HEK293 (cell line): Measurements from ENCODE around the gene IGSF21.

Experiments
- CTCF ChIA-PET: fragments of 350-600 bp; formaldehyde crosslinking; extraction: SDS; loops from one replicate; lab custom pipeline; 2021; ENCODE audit warnings: antibody characterized with exemption; lab: Yijun Ruan, JAX
- POLR2A ChIA-PET: fragments of 300-600 bp; formaldehyde crosslinking; extraction: SDS; loops from one replicate; lab custom pipeline; 2020; ENCODE audit warnings: antibody characterized with exemption, inconsistent platforms; lab: Yijun Ruan, JAX
- H3K27ac ChIP-seq: fragments of 200-500 bp; sonication (Bioruptor generic); 2 replicates; pipeline ENCODE4 v1.5.1; 2014; ENCODE audit warnings: low read depth, low read length, control low read depth, inconsistent platforms; ENCODE audit errors: extremely low read depth
- H3K36me3 ChIP-seq, 2 experiments: fragments of 200-500 bp in 1 of 2; sonication (Bioruptor generic) in 1 of 2; 1 replicate in 1 of 2; 2 replicates in 1 of 2; pipeline ENCODE4 v1.5.1; 2014 to 2017; ENCODE audit warnings: inconsistent platforms in 2 of 2, low read length in 2 of 2; ENCODE audit not compliant: control insufficient read depth in 2 of 2, insufficient read depth in 1 of 2
- H3K4me1 ChIP-seq: fragments of 200-500 bp; sonication (Bioruptor generic); 2 replicates; pipeline ENCODE4 v1.5.1; 2014; ENCODE audit warnings: mild to moderate bottlenecking, low read length, inconsistent platforms; ENCODE audit not compliant: control insufficient read depth, insufficient read depth
- H3K4me3 ChIP-seq: 2 replicates; pipeline ENCODE4 v1.5.1; 2011; ENCODE audit warnings: low read depth, mild to moderate bottlenecking, control low read depth, low read length, moderate library complexity
- H3K9me3 ChIP-seq: fragments of 200-500 bp; sonication (Bioruptor generic); 2 replicates; pipeline ENCODE4 v1.5.1; 2014; ENCODE audit warnings: low read depth, low read length, inconsistent platforms; ENCODE audit not compliant: control insufficient read depth, insufficient read depth
- KLF10 ChIP-seq: fragments of 450-650 bp; IDR thresholded peaks from 2 replicates; pipeline ENCODE4 v1.5.1; 2018; ENCODE audit warnings: missing biosample characterization, mild to moderate bottlenecking, missing genetic modification characterization
- SCRT2 ChIP-seq: fragments of 450-650 bp; formaldehyde crosslinking; IDR thresholded peaks from 2 replicates; pipeline ENCODE4 v1.5.1; 2016; ENCODE audit warnings: missing biosample characterization, missing genetic modification characterization
- SP3 ChIP-seq: fragments of 450-650 bp; formaldehyde crosslinking; IDR thresholded peaks from 2 replicates; pipeline ENCODE4 v1.5.1; 2016; ENCODE audit warnings: missing biosample characterization, missing genetic modification characterization
- ZBTB21 ChIP-seq: fragments of 450-650 bp; formaldehyde crosslinking; IDR thresholded peaks from 2 replicates; pipeline ENCODE4 v1.5.1; 2017; ENCODE audit warnings: missing biosample characterization, missing genetic modification characterization
- ZFP3 ChIP-seq: fragments of 450-650 bp; formaldehyde crosslinking; IDR thresholded peaks from 2 replicates; pipeline ENCODE4 v1.5.1; 2016; ENCODE audit warnings: low read depth, missing biosample characterization, missing genetic modification characterization
- ZIC2 ChIP-seq: fragments of 450-650 bp; formaldehyde crosslinking; IDR thresholded peaks from 2 replicates; pipeline ENCODE4 v1.5.1; 2016; ENCODE audit warnings: missing biosample characterization, missing genetic modification characterization
- ZNF114 ChIP-seq: fragments of 450-650 bp; formaldehyde crosslinking; IDR thresholded peaks from 2 replicates; pipeline ENCODE4 v1.5.0; 2017; ENCODE audit warnings: missing biosample characterization, missing genetic modification characterization
- ZNF18 ChIP-seq: fragments of 450-650 bp; formaldehyde crosslinking; IDR thresholded peaks from 2 replicates; pipeline ENCODE4 v1.5.1; 2016; ENCODE audit warnings: missing biosample characterization, missing genetic modification characterization
- ZNF184 ChIP-seq: fragments of 450-650 bp; IDR thresholded peaks from 2 replicates; pipeline ENCODE4 v1.5.1; 2018; ENCODE audit warnings: missing biosample characterization, mild to moderate bottlenecking, missing genetic modification characterization
- ZNF214 ChIP-seq: fragments of 450-650 bp; formaldehyde crosslinking; IDR thresholded peaks from 2 replicates; pipeline ENCODE4 v1.5.1; 2017; ENCODE audit warnings: missing biosample characterization, mild to moderate bottlenecking, missing genetic modification characterization, borderline replicate concordance
- ZNF354C ChIP-seq: fragments of 450-650 bp; formaldehyde crosslinking; IDR thresholded peaks from 2 replicates; pipeline ENCODE4 v1.5.1; 2016; ENCODE audit warnings: missing biosample characterization, missing genetic modification characterization, low read depth, borderline replicate concordance
- ZNF433 ChIP-seq: fragments of 450-650 bp; formaldehyde crosslinking; IDR thresholded peaks from 2 replicates; pipeline ENCODE4 v1.5.1; 2016; ENCODE audit warnings: missing biosample characterization, missing genetic modification characterization, low read depth
- ZNF600 ChIP-seq: fragments of 450-650 bp; formaldehyde crosslinking; IDR thresholded peaks from 2 replicates; pipeline ENCODE4 v1.5.1; 2016; ENCODE audit warnings: missing biosample characterization, missing genetic modification characterization
- ZNF623 ChIP-seq: fragments of 450-650 bp; formaldehyde crosslinking; IDR thresholded peaks from 2 replicates; pipeline ENCODE4 v1.5.1; 2016; ENCODE audit warnings: missing biosample characterization, missing genetic modification characterization
- ZNF677 ChIP-seq: fragments of 450-650 bp; IDR thresholded peaks from 2 replicates; pipeline ENCODE4 v1.5.0; 2018; ENCODE audit warnings: missing biosample characterization, mild to moderate bottlenecking, missing genetic modification characterization, moderate library complexity
- ZNF701 ChIP-seq: fragments of 450-650 bp; formaldehyde crosslinking; IDR thresholded peaks from 2 replicates; pipeline ENCODE4 v1.5.1; 2016; ENCODE audit warnings: missing biosample characterization, missing genetic modification characterization
- ZSCAN5A ChIP-seq: fragments of 450-650 bp; formaldehyde crosslinking; IDR thresholded peaks from 2 replicates; pipeline ENCODE4 v1.5.1; 2016; ENCODE audit warnings: missing biosample characterization, missing genetic modification characterization

Gene IGSF21

GRCh38 chr1:18292531-18292930 lies 184.9 kb downstream of the IGSF21 start:
- POLR2A ChIA-PET: no interaction called here
- CTCF ChIA-PET: interaction anchor here (0.5 to 1.0 kb wide), 2 partner anchors 8 to 587 kb away, joined by 3 to 4 read pairs; no protein-coding TSS in a partner anchor
- no peak overlapping the region for H3K27ac ChIP-seq
- H3K4me3 ChIP-seq: no peak overlapping the region
- H3K36me3 ChIP-seq: no peaks in the 10 kb centered on the region
- no peaks in the 10 kb centered on the region for H3K4me1 ChIP-seq
- H3K9me3 ChIP-seq: no peaks in the 10 kb centered on the region
- peak; percentile 64 for TF ChIP-seq ZFP3 (tag by site-specific recombination)
- TF ChIP-seq ZNF701 (tag by site-specific recombination): no peak
- no peak for TF ChIP-seq ZBTB21 (tag by site-specific recombination)

- CTCF ChIA-PET: no interaction called here
- POLR2A ChIA-PET: no interaction called here
- Histone ChIP-seq H3K4me3 (no peak overlapping the region), H3K9me3 (no peaks in the 10 kb centered on the region), H3K27ac (no peak overlapping the region), H3K4me1 (no peaks in the 10 kb centered on the region), H3K36me3 (no peaks in the 10 kb centered on the region)
- no peak for TF ChIP-seq ZNF354C (tag by site-specific recombination)
- no peak for TF ChIP-seq ZNF184 (tag by site-specific recombination)
- TF ChIP-seq ZNF18: peak; percentile 87
- no peak for TF ChIP-seq ZNF433
- TF ChIP-seq ZNF114 (tag by site-specific recombination): no peak
Observed at GRCh38 chr1:18293291-18293690, 185.7 kb downstream of the IGSF21 start.

GRCh38 chr1:18294437-18295176 lies 187.0 kb downstream of the IGSF21 start:
- no peak overlapping the region for H3K27ac ChIP-seq
- H3K9me3 ChIP-seq: no peaks in the 10 kb centered on the region
- TF ChIP-seq ZNF600 (tag by site-specific recombination): no peak
- no peak for TF ChIP-seq KLF10 (tag by site-specific recombination)
- TF ChIP-seq ZSCAN5A (tag by site-specific recombination): no peak
- TF ChIP-seq SP3 (tag by site-specific recombination): no peak
- H3K4me3 ChIP-seq: no peak overlapping the region
- CTCF ChIA-PET: no interaction called here
- POLR2A ChIA-PET: no interaction called here
- H3K4me1 ChIP-seq: no peaks in the 10 kb centered on the region
- H3K36me3 ChIP-seq: no peaks in the 10 kb centered on the region

GRCh38 chr1:18297896-18298648 lies 190.5 kb downstream of the IGSF21 start:
- H3K36me3 ChIP-seq: no peaks in the 10 kb centered on the region
- ChIA-PET CTCF (interaction anchor here (0.5 to 3.2 kb wide), 12 partner anchors 14 to 424 kb away, joined by 3 to 21 read pairs (median 4); no protein-coding TSS in a partner anchor), POLR2A (no interaction called here)
- no peaks in the 10 kb centered on the region for H3K9me3 ChIP-seq
- H3K4me3 ChIP-seq: no peak overlapping the region
- no peak overlapping the region for H3K27ac ChIP-seq
- TF ChIP-seq ZIC2 (tag by site-specific recombination) (peak; percentile 77), ZNF623 (peak; percentile 81), ZNF677 (tag by site-specific recombination) (no peak), SCRT2 (tag by site-specific recombination) (0 out of 2 replicates have a peak, but pooled peaks have one; percentile 13), ZNF214 (tag by site-specific recombination) (no peak)
- no peaks in the 10 kb centered on the region for H3K4me1 ChIP-seq
